GM12878 (cell line): ENCODE measurements around the gene SCRN1. TPM values are rescaled to one million over a fixed set of nuclear protein-coding genes. Genes with fewer than 3 reads are reported as not detected.

Experiments used
- BACH1 ChIP-seq: fragments of 450-650 bp; IDR thresholded peaks from 2 replicates; pipeline ENCODE4 v1.6.1; 2017; ENCODE audit warnings: mild to moderate bottlenecking, borderline replicate concordance
- BMI1 ChIP-seq: fragments of 450-650 bp; IDR thresholded peaks from 2 replicates; pipeline ENCODE4 v1.6.1; 2016; ENCODE audit warnings: mild to moderate bottlenecking, moderate library complexity, borderline replicate concordance
- CHD2 ChIP-seq: IDR thresholded peaks from 2 replicates; pipeline ENCODE4 v1.6.1; 2011; ENCODE audit warnings: low read depth, low read length, improper control_type of control experiment, borderline replicate concordance
- DPF2 ChIP-seq: fragments of 450-650 bp; IDR thresholded peaks from 2 replicates; pipeline ENCODE4 v1.6.1; 2017; ENCODE audit warnings: mild to moderate bottlenecking
- HDAC6 ChIP-seq: fragments of 200-600 bp; sonication (generic); IDR thresholded peaks from one replicate; pipeline ENCODE4 v1.8.0; 2017; ENCODE audit warnings: antibody characterized with exemption; ENCODE audit not compliant: unreplicated experiment
- IRF4 ChIP-seq: IDR thresholded peaks from 2 replicates; pipeline ENCODE4 v1.6.1; 2011; ENCODE audit warnings: low read depth, low read length
- KAT2A ChIP-seq: conservative IDR thresholded peaks from 2 replicates; pipeline ENCODE4 v1.6.1; 2011; ENCODE audit warnings: low read depth, low read length; ENCODE audit not compliant: control insufficient read depth
- MYB ChIP-seq: fragments of 150-350 bp; IDR thresholded peaks from 2 replicates; pipeline ENCODE4 v1.6.1; 2014; ENCODE audit warnings: mild to moderate bottlenecking, low read depth, low read length, borderline replicate concordance
- NFIC ChIP-seq: IDR thresholded peaks from 2 replicates; pipeline ENCODE4 v1.6.1; 2012; ENCODE audit warnings: low read depth, mild to moderate bottlenecking, inconsistent platforms, low read length, moderate library complexity
- NR2C2 ChIP-seq: IDR thresholded peaks from 2 replicates; pipeline ENCODE4 v1.6.1; 2011; ENCODE audit warnings: borderline replicate concordance, low read depth; ENCODE audit not compliant: control insufficient read depth, insufficient read length
- NRF1 ChIP-seq: conservative IDR thresholded peaks from 2 replicates; pipeline ENCODE4 v1.6.1; 2011; ENCODE audit warnings: mild to moderate bottlenecking, low read depth, low read length, improper control_type of control experiment
- POLR2AphosphoS2 ChIP-seq: IDR thresholded peaks from 2 replicates; pipeline ENCODE4 v1.6.1; 2011; ENCODE audit warnings: low read depth, mild to moderate bottlenecking, low read length, improper control_type of control experiment, moderate library complexity
- RCOR1 ChIP-seq: conservative IDR thresholded peaks from 2 replicates; pipeline ENCODE4 v1.6.1; 2012; ENCODE audit warnings: low read depth, low read length, improper control_type of control experiment
- polyA plus RNA-seq, 11 experiments: library from polyadenylated mRNA; depleted of rRNA in 4 of 11; unstranded in 6 of 11; stranded (reverse) in 5 of 11; fragments of >200 nt; fragmentation: Nextera tagmentation in 4 of 11; fragmentation: Illumina TruSeq in 1 of 11; extraction: Ambion mirVana in 4 of 11; extraction: Trizol in 1 of 11; gene quantifications; 1 replicate in 1 of 11; 2 replicates in 10 of 11; pipeline versions ENCODE4 v1.2.1 to v1.2.3, GENCODE V29; 2011 to 2016; ENCODE audit warnings: inconsistent platforms in 2 of 11, missing spikeins in 2 of 11, low read depth in 1 of 11
- total RNA-seq, 4 experiments: library from RNA; depleted of rRNA in 3 of 4; stranded (reverse); fragments of >200 nt in 3 of 4; fragmentation: Illumina TruSeq in 1 of 4; extraction: Trizol in 1 of 4; gene quantifications; 2 replicates each; pipeline versions ENCODE4 v1.2.1 to v1.2.3, GENCODE V29; 2013 to 2021
- TF ChIP-seq, protein P1 (sequence below): IDR thresholded peaks from 2 replicates; pipeline ENCODE4 v1.6.1; 2011; ENCODE audit warnings: borderline replicate concordance, low read depth, mild to moderate bottlenecking, moderate library complexity, mixed read lengths, low read length; ENCODE audit not compliant: insufficient read depth; ENCODE audit errors: extremely low read length
- TF ChIP-seq, protein P2 (sequence below): IDR thresholded peaks from 2 replicates; pipeline ENCODE4 v1.6.1; 2012; ENCODE audit warnings: low read depth, low read length, improper control_type of control experiment

Gene SCRN1
- total and polyA plus RNA-seq, 10 of the 15 experiments (the other 5 are each of a cell fraction or from before 2014, with no cell fraction given): 11.1 to 67.6 (median 41.7) TPM

GRCh38 chr7:30026229-30027064, 36.8 kb upstream of the SCRN1 start, which contains the start of gene FKBP14 (continued):
- TF ChIP-seq, protein P1, sequence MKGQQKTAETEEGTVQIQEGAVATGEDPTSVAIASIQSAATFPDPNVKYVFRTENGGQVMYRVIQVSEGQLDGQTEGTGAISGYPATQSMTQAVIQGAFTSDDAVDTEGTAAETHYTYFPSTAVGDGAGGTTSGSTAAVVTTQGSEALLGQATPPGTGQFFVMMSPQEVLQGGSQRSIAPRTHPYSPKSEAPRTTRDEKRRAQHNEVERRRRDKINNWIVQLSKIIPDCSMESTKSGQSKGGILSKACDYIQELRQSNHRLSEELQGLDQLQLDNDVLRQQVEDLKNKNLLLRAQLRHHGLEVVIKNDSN: no peak
- TF ChIP-seq NRF1: no peak
- peak; percentile 76; the same call in 1 of the 2 replicates for TF ChIP-seq POLR2AphosphoS2
- peak; percentile 94 for TF ChIP-seq CHD2
- TF ChIP-seq NFIC: no peak
- TF ChIP-seq BACH1: peak; percentile 44; the same call in 1 of the 2 replicates
- no peak for TF ChIP-seq MYB
- peak; percentile 98 for TF ChIP-seq DPF2
- no peak for TF ChIP-seq IRF4
- TF ChIP-seq NR2C2: no peak
- no peak for TF ChIP-seq HDAC6
- no peak for TF ChIP-seq BMI1
- TF ChIP-seq, protein P2, sequence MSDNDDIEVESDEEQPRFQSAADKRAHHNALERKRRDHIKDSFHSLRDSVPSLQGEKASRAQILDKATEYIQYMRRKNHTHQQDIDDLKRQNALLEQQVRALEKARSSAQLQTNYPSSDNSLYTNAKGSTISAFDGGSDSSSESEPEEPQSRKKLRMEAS: peak; percentile 77; the same call in 1 of the 2 replicates
- TF ChIP-seq RCOR1: no peak
- TF ChIP-seq KAT2A: no peak
- TF ChIP-seq, all 136 proteins: peak for 53
